MM.1S (cell line): ENCODE results near the gene ARRDC2.

ENCODE experiments used
- DNase-seq: peaks from one replicate; pipeline ENCODE4 v3.0.0-alpha.2; 2015
- H2AFZ ChIP-seq: fragments of 300-600 bp; sonication (generic); 2 replicates; pipeline ENCODE4 v1.6.0; 2016; ENCODE audit warnings: antibody characterized with exemption, low read length
- H3F3A ChIP-seq: fragments of 300-600 bp; sonication (generic); 2 replicates; pipeline ENCODE4 v1.6.1; 2016; ENCODE audit warnings: mild to moderate bottlenecking, antibody characterized with exemption, low read length, moderate library complexity, mixed read lengths; ENCODE audit not compliant: insufficient read depth
- H3K27ac ChIP-seq: fragments of 300-600 bp; sonication (generic); 2 replicates; pipeline ENCODE4 v1.5.1; 2016; ENCODE audit warnings: mild to moderate bottlenecking, low read length
- H3K27me3 ChIP-seq: fragments of 300-600 bp; sonication (generic); replicated peaks from 2 replicates; pipeline ENCODE4 v1.6.0; 2016; ENCODE audit warnings: low read length; ENCODE audit not compliant: insufficient read depth
- H3K36me3 ChIP-seq: fragments of 300-600 bp; sonication (generic); replicated peaks from 2 replicates; pipeline ENCODE4 v1.6.1; 2016; ENCODE audit warnings: mild to moderate bottlenecking, low read length, mixed read lengths; ENCODE audit not compliant: insufficient read depth
- H3K4me1 ChIP-seq: fragments of 300-600 bp; sonication (generic); 2 replicates; pipeline ENCODE4 v1.6.1; 2016; ENCODE audit warnings: low read length, mixed read lengths
- H3K4me2 ChIP-seq: fragments of 300-600 bp; sonication (generic); 2 replicates; pipeline ENCODE4 v1.6.0; 2016; ENCODE audit warnings: low read depth, low read length
- H3K4me3 ChIP-seq: fragments of 300-600 bp; sonication (generic); 2 replicates; pipeline ENCODE4 v1.5.1; 2016; ENCODE audit warnings: low read length, mixed read lengths
- H3K79me2 ChIP-seq: fragments of 300-600 bp; sonication (generic); 2 replicates; pipeline ENCODE4 v1.6.1; 2016; ENCODE audit warnings: mixed run types, low read length, mixed read lengths
- H3K9ac ChIP-seq: fragments of 300-600 bp; sonication (generic); 2 replicates; pipeline ENCODE4 v1.6.1; 2016; ENCODE audit warnings: low read length, mixed read lengths
- H3K9me2 ChIP-seq: fragments of 300-600 bp; sonication (generic); replicated peaks from 2 replicates; pipeline ENCODE4 v1.6.1; 2016; ENCODE audit warnings: mild to moderate bottlenecking, low read length, mixed read lengths; ENCODE audit not compliant: insufficient read depth
- H3K9me3 ChIP-seq: fragments of 300-600 bp; sonication (generic); replicated peaks from 2 replicates; pipeline ENCODE4 v1.6.1; 2016; ENCODE audit warnings: mild to moderate bottlenecking, low read length, mixed read lengths; ENCODE audit not compliant: insufficient read depth
- H4K20me1 ChIP-seq: fragments of 300-600 bp; sonication (generic); 2 replicates; pipeline ENCODE4 v1.6.1; 2016; ENCODE audit warnings: mild to moderate bottlenecking, low read length, moderate library complexity, mixed read lengths; ENCODE audit not compliant: insufficient read depth
- EZH2 ChIP-seq: fragments of 300-600 bp; sonication (generic); optimal IDR thresholded peaks from 2 replicates; pipeline ENCODE3; 2017; ENCODE audit warnings: low read depth, mild to moderate bottlenecking, antibody characterized with exemption, low read length, mixed read lengths
- EZH2phosphoT487 ChIP-seq: fragments of 300-600 bp; sonication (generic); IDR thresholded peaks from 2 replicates; pipeline ENCODE4 v1.6.1; 2018; ENCODE audit warnings: antibody characterized with exemption, low read length
- TF ChIP-seq, protein P1 (sequence below): fragments of 300-600 bp; sonication (generic); IDR thresholded peaks from 2 replicates; pipeline ENCODE4 v1.5.1; 2016; ENCODE audit warnings: antibody characterized with exemption, low read length, mixed read lengths

The ARRDC2 gene

GRCh38 chr19:18060472-18060871, 52.5 kb downstream of the ARRDC2 start:
- H3K9me2 ChIP-seq = no peaks in the 10 kb centered on the region
- no peak for DNase-seq
- no peaks in the 10 kb centered on the region for H3K79me2 ChIP-seq
- no peaks in the 10 kb centered on the region for H3K36me3 ChIP-seq
- H3K27me3 ChIP-seq = peaks cover 20% of the 10 kb centered on the region
- no peak overlapping the region for H3K27ac ChIP-seq
- H3F3A ChIP-seq = no peaks in the 10 kb centered on the region
- 0 out of 2 replicates have a peak, but pooled peaks cover 2% of the 10 kb centered on the region for H3K4me1 ChIP-seq
- H2AFZ ChIP-seq = no peak overlapping the region
- no peak overlapping the region for H3K4me2 ChIP-seq
- TF ChIP-seq, protein P1, sequence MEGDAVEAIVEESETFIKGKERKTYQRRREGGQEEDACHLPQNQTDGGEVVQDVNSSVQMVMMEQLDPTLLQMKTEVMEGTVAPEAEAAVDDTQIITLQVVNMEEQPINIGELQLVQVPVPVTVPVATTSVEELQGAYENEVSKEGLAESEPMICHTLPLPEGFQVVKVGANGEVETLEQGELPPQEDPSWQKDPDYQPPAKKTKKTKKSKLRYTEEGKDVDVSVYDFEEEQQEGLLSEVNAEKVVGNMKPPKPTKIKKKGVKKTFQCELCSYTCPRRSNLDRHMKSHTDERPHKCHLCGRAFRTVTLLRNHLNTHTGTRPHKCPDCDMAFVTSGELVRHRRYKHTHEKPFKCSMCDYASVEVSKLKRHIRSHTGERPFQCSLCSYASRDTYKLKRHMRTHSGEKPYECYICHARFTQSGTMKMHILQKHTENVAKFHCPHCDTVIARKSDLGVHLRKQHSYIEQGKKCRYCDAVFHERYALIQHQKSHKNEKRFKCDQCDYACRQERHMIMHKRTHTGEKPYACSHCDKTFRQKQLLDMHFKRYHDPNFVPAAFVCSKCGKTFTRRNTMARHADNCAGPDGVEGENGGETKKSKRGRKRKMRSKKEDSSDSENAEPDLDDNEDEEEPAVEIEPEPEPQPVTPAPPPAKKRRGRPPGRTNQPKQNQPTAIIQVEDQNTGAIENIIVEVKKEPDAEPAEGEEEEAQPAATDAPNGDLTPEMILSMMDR = no peak
- TF ChIP-seq EZH2phosphoT487 (no peak), EZH2 (no peak)
- no peak overlapping the region for H3K4me3 ChIP-seq
- no peaks in the 10 kb centered on the region for H4K20me1 ChIP-seq
- H3K9ac ChIP-seq = no peak overlapping the region
- no peaks in the 10 kb centered on the region for H3K9me3 ChIP-seq

- no peak for DNase-seq
- H3K4me3 ChIP-seq = no peak overlapping the region
- H3K9me2 ChIP-seq = no peaks in the 10 kb centered on the region
- no peaks in the 10 kb centered on the region for H4K20me1 ChIP-seq
- peaks cover 7% of the 10 kb centered on the region for H3K27me3 ChIP-seq
- no peak overlapping the region for H2AFZ ChIP-seq
- H3K4me1 ChIP-seq = 0 out of 2 replicates have a peak, but pooled peaks cover 2% of the 10 kb centered on the region
- H3K9ac ChIP-seq = no peak overlapping the region
- no peak overlapping the region for H3K4me2 ChIP-seq
- no peak overlapping the region for H3K27ac ChIP-seq
- H3K79me2 ChIP-seq = no peaks in the 10 kb centered on the region
- no peak for TF ChIP-seq EZH2
- TF ChIP-seq, protein P1 = no peak
- no peak for TF ChIP-seq EZH2phosphoT487
- H3K9me3 ChIP-seq = no peaks in the 10 kb centered on the region
- H3K36me3 ChIP-seq = no peaks in the 10 kb centered on the region
- H3F3A ChIP-seq = no peaks in the 10 kb centered on the region
Measured at GRCh38 chr19:18062028-18062427, 54.1 kb downstream of the ARRDC2 start.

- DNase-seq = no peak
- H3K4me2 ChIP-seq = no peak overlapping the region
- TF ChIP-seq EZH2 (no peak), EZH2phosphoT487 (no peak)
- TF ChIP-seq, protein P1 = no peak
- H4K20me1 ChIP-seq = no peaks in the 10 kb centered on the region
- H3K9ac ChIP-seq = no peak overlapping the region
- no peaks in the 10 kb centered on the region for H3K79me2 ChIP-seq
- H3K4me3 ChIP-seq = no peak overlapping the region
- H3K9me2 ChIP-seq = no peaks in the 10 kb centered on the region
- no peaks in the 10 kb centered on the region for H3K27me3 ChIP-seq
- no peak overlapping the region for H2AFZ ChIP-seq
- H3K4me1 ChIP-seq = no peaks in the 10 kb centered on the region
- H3K27ac ChIP-seq = no peak overlapping the region
- no peaks in the 10 kb centered on the region for H3K9me3 ChIP-seq
- no peaks in the 10 kb centered on the region for H3K36me3 ChIP-seq
- H3F3A ChIP-seq = no peaks in the 10 kb centered on the region
Measured at GRCh38 chr19:18063463-18063862, 55.5 kb downstream of the ARRDC2 start.
